Measurements from ENCODE around the gene TTR. TPM values are rescaled to one million over a fixed set of nuclear protein-coding genes. Genes with fewer than 3 reads are reported as not detected.

The TTR gene
- total RNA-seq, 1 experiment from 2014 or later = not detected

Other genes starting within 250 kb of the TTR start
- gene DSG4, start 215.1 kb upstream of the TTR start, total RNA-seq (2014; rRNA removed; shearing (Covaris generic)) = not detected in 2 replicates
- not detected in 2 replicates for gene DSG3, start 144.1 kb upstream of the TTR start, total RNA-seq (2014; rRNA removed; shearing (Covaris generic))
- gene DSG2, start 93.7 kb upstream of the TTR start, total RNA-seq (2014; rRNA removed; shearing (Covaris generic)) = 26.4 TPM in 2 replicates
- gene B4GALT6, start 92.7 kb downstream of the TTR start, total RNA-seq (2014; rRNA removed; shearing (Covaris generic)) = 6.7 and 9.6 TPM in 2 replicates
- gene SLC25A52, start 169.0 kb downstream of the TTR start, total RNA-seq (2014; rRNA removed; shearing (Covaris generic)) = 0.29 TPM in 1 of 2 replicates, not detected in the other

Measured in H4 (cell line).